Activated naive CD8-positive, alpha-beta T cell treated with anti-CD3 and anti-CD28 coated beads for 36 hours (primary cell): ENCODE data around the gene CACNA2D1. TPM values are rescaled to one million over a fixed set of nuclear protein-coding genes. Genes with fewer than 3 reads are reported as not detected.

Experiments
- DNase-seq: peaks from one replicate; pipeline ENCODE4 v3.0.0; 2021
- H3K27ac Mint-ChIP-seq: one replicate; pipeline ENCODE4 v1.8.0; 2022; ENCODE audit warnings: mild to moderate bottlenecking, moderate library complexity, mixed read lengths
- H3K27me3 Mint-ChIP-seq: one replicate; pipeline ENCODE4 v1.8.0; 2022; ENCODE audit warnings: mild to moderate bottlenecking, mixed read lengths
- H3K36me3 Mint-ChIP-seq: one replicate; pipeline ENCODE4 v1.8.0; 2021; ENCODE audit warnings: mild to moderate bottlenecking, mixed read lengths
- H3K4me1 Mint-ChIP-seq: one replicate; pipeline ENCODE4 v1.8.0; 2021; ENCODE audit warnings: mixed read lengths
- H3K4me3 Mint-ChIP-seq: one replicate; pipeline ENCODE4 v1.8.0; 2022; ENCODE audit warnings: mild to moderate bottlenecking, moderate library complexity, mixed read lengths
- H3K9me3 Mint-ChIP-seq: one replicate; pipeline ENCODE4 v1.8.0; 2022; ENCODE audit warnings: mixed read lengths
- total RNA-seq, 2 experiments: library from RNA; stranded (reverse); gene quantifications; one replicate each; pipeline ENCODE4 v1.2.3, GENCODE V29; 2021

CACNA2D1 gene
- total RNA-seq, 2 experiments from 2014 or later: not detected

DNA sequence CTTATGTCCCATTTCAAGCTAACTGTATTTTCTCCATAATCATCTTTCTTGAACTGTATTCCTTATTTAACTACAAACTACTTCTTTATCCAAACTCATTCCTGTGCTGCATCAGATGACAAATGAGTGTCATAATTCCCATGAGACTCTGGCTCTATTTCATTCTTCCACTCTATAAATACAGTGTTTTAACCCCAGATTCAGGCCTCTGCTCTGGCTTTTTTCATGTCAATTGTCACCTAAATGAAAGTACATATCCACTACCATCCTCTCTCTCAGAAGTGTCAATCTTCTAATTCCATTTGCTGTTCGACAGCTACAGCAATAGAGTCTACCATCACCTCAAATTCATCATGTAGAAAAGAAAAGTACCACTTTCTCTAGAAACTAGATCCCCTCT is 172.7 kb downstream of the CACNA2D1 start:
- no peak overlapping the region for H3K4me3 Mint-ChIP-seq

DNA sequence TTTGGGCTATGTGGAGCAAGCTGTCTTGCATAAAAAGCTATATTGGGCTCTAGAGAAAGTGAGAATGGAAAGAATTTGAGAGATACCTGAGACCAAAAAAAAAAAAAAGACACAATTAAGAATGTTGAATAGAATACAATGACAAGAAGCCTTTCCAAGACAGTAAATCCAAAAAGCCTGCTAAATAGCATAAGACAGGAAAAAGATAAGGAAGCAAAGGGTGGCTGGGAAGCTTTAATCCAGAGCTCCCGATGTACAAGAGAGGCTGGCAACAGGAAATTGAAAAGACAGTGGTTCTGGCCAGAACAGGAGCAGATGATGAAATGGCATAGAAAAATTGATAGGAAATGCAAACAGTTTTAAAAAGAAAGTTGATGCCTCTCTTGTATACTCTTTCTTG is 174.9 kb downstream of the CACNA2D1 start:
- no peak overlapping the region for H3K4me3 Mint-ChIP-seq
- H3K36me3 Mint-ChIP-seq: no peaks in the 10 kb centered on the region
- no peaks in the 10 kb centered on the region for H3K9me3 Mint-ChIP-seq
- no peak for DNase-seq
- H3K27me3 Mint-ChIP-seq: no peaks in the 10 kb centered on the region
- no peak overlapping the region for H3K27ac Mint-ChIP-seq
- no peaks in the 10 kb centered on the region for H3K4me1 Mint-ChIP-seq

More for the DNA sequence above, 172.7 kb downstream of the CACNA2D1 start:
- no peaks in the 10 kb centered on the region for H3K27me3 Mint-ChIP-seq
- H3K27ac Mint-ChIP-seq: no peak overlapping the region
- H3K9me3 Mint-ChIP-seq: no peaks in the 10 kb centered on the region
- no peaks in the 10 kb centered on the region for H3K4me1 Mint-ChIP-seq
- DNase-seq: no peak
- H3K36me3 Mint-ChIP-seq: no peaks in the 10 kb centered on the region

DNA sequence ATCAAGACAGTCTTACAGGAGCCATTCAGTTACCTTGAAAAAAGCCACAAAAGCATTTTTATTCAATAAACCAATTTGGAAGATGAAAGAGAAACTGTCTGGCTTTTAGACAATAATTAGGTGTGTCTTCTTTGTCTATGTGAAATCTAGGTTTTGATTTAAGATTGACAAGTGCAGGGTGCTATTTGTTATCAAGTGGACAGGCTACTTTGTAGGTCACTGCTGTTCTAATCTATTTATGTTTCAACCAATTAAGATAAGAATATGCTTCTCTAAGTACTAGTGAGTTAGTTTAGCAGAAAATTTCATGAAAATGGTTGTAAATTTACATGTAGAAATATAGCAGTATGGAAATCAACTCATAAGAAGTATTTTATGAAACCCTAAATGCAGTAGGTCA is 177.5 kb downstream of the CACNA2D1 start:
- H3K27me3 Mint-ChIP-seq: no peaks in the 10 kb centered on the region
- H3K4me1 Mint-ChIP-seq: no peaks in the 10 kb centered on the region
- H3K27ac Mint-ChIP-seq: no peak overlapping the region
- no peaks in the 10 kb centered on the region for H3K36me3 Mint-ChIP-seq
- no peaks in the 10 kb centered on the region for H3K9me3 Mint-ChIP-seq
- H3K4me3 Mint-ChIP-seq: no peak overlapping the region
- DNase-seq: no peak

DNA sequence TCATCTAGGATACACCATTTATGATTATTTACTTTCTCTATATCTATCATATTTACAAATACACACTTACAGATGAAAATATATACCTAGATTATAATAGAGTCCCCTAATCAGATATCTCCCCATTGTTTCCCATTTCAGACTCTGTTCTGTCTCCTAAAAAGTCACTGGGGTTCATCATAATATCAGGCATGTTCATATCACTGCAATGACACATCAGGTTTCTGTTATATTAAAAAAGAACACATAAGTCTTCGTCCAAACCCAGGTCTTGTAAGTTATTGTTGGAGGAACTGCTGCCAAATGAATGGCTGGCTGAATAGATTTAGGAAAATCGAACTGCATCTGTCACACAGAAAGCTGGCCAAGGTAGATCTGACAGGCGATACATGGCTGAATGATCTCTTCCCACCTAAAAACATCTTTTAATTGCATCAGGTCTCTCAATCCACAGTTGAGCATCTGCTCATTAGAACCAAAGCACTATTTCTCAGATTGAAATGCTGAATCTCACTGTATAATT is 178.7 kb downstream of the CACNA2D1 start:
- no peak overlapping the region for H3K27ac Mint-ChIP-seq
- no peaks in the 10 kb centered on the region for H3K9me3 Mint-ChIP-seq
- no peaks in the 10 kb centered on the region for H3K36me3 Mint-ChIP-seq
- H3K27me3 Mint-ChIP-seq: no peaks in the 10 kb centered on the region
- H3K4me3 Mint-ChIP-seq: no peak overlapping the region
- no peaks in the 10 kb centered on the region for H3K4me1 Mint-ChIP-seq
- DNase-seq: no peak

DNA sequence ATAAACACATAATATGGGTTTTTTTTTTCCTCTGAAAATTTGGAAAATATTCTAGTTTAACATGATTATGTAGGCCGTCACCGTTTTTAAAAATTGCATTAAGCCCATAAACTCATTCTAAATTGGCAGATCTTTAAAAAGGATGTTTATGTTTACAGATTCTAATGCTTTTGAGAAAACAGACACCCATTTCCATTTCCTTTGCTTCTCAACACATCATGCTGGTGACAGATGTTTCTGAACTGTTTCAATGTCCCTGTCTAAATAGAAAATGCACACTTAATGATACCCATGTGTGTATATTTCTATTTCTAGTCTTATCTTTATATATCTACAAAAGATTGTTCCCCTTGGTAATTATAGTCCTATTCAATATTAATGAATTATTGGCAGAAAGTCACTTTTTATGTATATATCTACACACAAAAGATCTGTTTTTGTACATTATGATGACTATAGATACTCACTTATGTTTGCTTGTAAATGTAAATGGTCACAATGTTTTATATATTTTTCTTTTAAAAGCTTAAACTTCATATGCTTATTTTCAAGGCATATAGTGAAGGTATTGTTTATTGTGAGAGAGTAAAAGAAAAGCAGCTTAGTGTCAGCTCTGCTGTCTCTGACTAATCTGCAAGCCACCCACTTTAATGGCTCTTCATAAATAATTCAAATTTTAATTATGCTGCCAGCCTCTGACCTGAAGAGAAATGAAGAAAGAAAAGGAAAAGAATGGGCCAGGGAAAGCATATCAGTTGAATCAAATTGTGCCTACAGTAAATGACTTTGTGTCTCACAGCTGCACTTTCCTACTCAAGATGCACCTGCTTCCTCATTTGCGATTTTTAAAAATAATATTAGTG is 179.4 kb downstream of the CACNA2D1 start:
- Mint-ChIP-seq H3K36me3 (no peaks in the 10 kb centered on the region), H3K9me3 (no peaks in the 10 kb centered on the region), H3K4me3 (no peak overlapping the region), H3K27me3 (no peaks in the 10 kb centered on the region), H3K27ac (no peak overlapping the region), H3K4me1 (no peaks in the 10 kb centered on the region)
- DNase-seq: no peak

DNA sequence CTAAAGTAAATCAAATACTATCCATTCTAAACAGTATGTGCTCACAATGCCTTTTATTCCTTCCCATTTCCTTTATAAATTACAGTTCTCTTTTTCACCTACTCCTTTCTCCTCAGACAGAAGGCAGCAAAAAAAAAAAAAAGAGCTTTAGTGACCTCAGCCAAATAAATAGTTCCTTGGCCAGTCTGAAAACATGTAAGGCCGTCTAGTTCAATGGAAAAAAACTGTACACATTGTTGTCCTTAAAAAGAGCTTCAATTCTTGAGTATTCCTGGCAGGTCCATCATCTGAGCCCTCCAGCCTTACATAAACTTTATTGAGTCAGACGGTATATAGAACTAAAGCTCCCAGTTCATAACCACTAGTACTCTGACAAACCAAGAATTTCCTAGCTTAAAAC is 185.4 kb downstream of the CACNA2D1 start:
- no peak for DNase-seq
- H3K36me3 Mint-ChIP-seq: no peaks in the 10 kb centered on the region
- H3K4me1 Mint-ChIP-seq: no peaks in the 10 kb centered on the region
- no peaks in the 10 kb centered on the region for H3K9me3 Mint-ChIP-seq
- no peak overlapping the region for H3K4me3 Mint-ChIP-seq
- H3K27me3 Mint-ChIP-seq: no peaks in the 10 kb centered on the region
- H3K27ac Mint-ChIP-seq: no peak overlapping the region

DNA sequence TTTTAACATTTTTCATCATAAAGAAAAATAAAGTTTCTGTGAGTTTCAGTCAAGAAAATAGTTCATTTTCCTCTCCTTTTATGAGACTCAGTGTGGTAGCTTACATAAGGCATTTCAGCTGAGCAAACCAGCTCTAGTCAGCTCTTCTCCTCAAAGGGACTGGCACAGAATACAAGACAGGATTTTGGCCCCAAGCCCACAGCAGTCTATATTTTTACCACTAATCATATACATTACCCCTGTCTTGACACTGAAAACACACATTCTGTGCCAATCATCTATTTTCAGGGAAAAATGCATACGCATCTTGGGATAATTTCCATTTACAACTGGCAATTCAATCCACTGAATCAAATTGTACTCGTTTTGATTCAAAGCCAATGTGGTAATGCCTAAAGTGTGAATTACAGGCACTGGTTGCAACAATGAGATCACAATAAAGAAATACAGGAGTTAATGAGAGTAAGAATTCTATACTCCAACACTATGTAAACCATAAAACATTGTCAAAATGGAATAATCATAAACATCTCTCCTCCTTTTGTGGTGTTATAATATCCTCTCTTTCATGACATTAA is 186.4 kb downstream of the CACNA2D1 start:
- Mint-ChIP-seq H3K27me3 (no peaks in the 10 kb centered on the region), H3K27ac (no peak overlapping the region), H3K4me3 (no peak overlapping the region), H3K4me1 (no peaks in the 10 kb centered on the region), H3K9me3 (no peaks in the 10 kb centered on the region), H3K36me3 (no peaks in the 10 kb centered on the region)
- no peak for DNase-seq

DNA sequence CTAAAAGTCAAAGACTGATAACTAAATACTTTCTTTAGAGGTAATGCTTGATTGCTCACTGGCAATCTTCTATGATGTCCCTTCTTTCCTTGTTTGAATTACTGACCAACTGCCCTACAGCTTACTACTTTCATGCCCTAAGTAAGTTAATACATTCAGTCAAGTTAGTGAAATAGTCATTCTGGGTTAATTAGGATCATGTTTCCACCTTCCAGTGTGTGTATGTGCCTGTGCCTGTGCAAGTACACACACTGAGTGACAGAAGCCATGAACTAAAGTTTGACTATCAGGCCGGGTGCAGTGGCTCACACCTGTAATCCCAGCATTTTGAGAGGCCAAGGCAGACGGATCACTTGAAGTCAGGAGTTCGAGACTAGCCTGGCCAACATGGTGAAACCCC is 187.9 kb downstream of the CACNA2D1 start:
- Mint-ChIP-seq H3K36me3 (no peaks in the 10 kb centered on the region), H3K9me3 (no peaks in the 10 kb centered on the region), H3K27me3 (no peaks in the 10 kb centered on the region), H3K27ac (no peak overlapping the region), H3K4me3 (no peak overlapping the region), H3K4me1 (no peaks in the 10 kb centered on the region)
- no peak for DNase-seq

DNA sequence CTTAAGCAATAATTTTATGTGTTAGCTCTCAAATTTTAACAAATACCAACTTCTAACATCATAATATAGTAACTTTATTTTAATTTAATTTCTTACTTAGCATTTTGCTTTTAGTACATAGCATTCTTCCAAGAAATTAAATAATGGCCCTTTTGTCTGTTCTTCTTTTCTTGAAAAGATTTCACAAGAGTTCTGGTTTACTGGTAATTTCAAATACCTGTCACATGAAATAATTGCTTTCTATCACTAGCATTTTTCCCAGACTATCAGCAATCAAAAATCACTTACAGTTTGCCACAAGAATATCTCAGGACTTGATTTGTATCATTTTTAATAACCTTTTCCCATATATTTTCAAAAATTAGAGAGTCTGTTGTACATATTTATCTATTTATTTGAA is 193.0 kb downstream of the CACNA2D1 start:
- Mint-ChIP-seq H3K36me3 (no peaks in the 10 kb centered on the region), H3K4me3 (no peak overlapping the region), H3K27ac (no peak overlapping the region)

DNA sequence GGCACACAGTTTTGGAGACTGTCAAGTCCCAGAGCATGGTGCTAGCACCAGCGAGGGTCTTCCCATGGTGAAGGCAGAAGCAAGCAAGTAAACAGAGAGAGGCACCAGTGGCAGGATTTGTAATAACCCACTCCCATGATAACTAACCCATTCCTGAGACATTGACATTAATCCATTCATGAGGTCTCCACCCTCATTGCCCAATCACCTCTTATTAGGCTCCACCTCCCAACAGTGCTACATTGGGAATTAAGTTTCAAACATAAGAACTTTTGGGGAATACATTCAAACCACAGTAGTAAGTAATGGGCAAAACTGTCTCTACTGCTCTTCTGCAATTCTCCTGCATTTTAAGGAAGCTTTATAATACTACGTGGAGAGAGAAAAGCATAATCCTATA is 193.6 kb downstream of the CACNA2D1 start:
- no peak for DNase-seq
- H3K27ac Mint-ChIP-seq: no peak overlapping the region
- H3K9me3 Mint-ChIP-seq: no peaks in the 10 kb centered on the region
- no peak overlapping the region for H3K4me3 Mint-ChIP-seq
- H3K36me3 Mint-ChIP-seq: no peaks in the 10 kb centered on the region
- no peaks in the 10 kb centered on the region for H3K27me3 Mint-ChIP-seq
- no peaks in the 10 kb centered on the region for H3K4me1 Mint-ChIP-seq

More for the DNA sequence above, 193.0 kb downstream of the CACNA2D1 start:
- Mint-ChIP-seq H3K27me3 (no peaks in the 10 kb centered on the region), H3K9me3 (no peaks in the 10 kb centered on the region), H3K4me1 (no peaks in the 10 kb centered on the region)
- DNase-seq: no peak

DNA sequence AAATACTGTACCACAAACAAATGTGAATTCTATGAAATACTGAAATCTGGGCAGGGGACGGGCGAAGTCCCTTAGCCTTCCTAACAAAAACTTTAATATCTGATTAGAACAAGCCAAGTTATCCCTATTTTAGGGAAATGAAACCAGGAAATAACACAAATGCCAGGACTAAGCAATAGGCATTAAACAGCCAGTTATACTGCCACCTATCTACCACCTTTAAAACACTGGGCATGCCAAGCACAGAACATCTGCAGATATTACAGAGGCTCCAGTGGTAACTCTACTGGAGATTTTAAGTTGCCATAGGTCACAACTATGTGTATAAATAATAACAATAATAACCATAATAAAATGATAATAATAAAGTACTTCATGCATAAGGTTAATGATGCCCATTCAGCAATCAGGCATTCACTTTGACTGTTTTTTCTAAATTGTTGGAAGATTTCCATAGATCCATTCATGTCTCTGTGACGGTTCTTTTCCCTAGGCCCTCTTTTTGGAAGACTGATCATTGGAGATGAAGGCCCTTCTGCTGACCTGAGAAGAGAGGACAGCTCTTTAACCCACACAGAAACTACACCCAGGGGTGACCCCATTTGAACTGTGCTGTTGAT is 195.7 kb downstream of the CACNA2D1 start:
- no peaks in the 10 kb centered on the region for H3K27me3 Mint-ChIP-seq
- no peak overlapping the region for H3K27ac Mint-ChIP-seq
- H3K9me3 Mint-ChIP-seq: no peaks in the 10 kb centered on the region
- H3K36me3 Mint-ChIP-seq: no peaks in the 10 kb centered on the region
- no peak for DNase-seq
- H3K4me3 Mint-ChIP-seq: no peak overlapping the region
- no peaks in the 10 kb centered on the region for H3K4me1 Mint-ChIP-seq

DNA sequence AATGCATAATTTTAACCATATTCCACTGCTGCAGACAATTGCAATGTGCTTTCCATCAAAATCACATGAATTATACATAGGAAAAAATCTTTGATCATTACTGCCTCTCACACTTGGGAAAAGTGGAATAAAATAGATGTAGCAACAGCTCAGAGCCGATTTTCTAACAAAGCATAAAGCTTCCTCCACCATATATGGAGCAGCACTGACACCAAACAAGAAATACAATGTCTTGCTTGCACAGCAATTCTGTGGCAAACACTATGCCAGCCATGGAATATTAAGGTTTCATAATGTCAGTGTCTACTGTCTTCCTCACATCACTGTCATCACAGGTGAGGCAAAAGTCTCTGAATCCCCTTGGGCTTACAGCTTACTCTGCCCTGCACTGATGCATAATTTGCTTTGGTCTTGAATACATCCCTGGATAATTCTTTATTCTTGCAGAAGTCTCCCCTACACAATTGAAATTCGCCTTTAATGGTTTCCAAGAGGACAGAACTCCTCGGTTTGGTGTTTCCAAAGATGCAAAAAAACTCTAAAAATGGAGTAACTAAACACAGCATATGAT is 198.5 kb downstream of the CACNA2D1 start:
- Mint-ChIP-seq H3K27me3 (no peaks in the 10 kb centered on the region), H3K36me3 (no peaks in the 10 kb centered on the region), H3K4me3 (no peak overlapping the region), H3K27ac (no peak overlapping the region), H3K4me1 (no peaks in the 10 kb centered on the region), H3K9me3 (no peaks in the 10 kb centered on the region)
- no peak for DNase-seq

DNA sequence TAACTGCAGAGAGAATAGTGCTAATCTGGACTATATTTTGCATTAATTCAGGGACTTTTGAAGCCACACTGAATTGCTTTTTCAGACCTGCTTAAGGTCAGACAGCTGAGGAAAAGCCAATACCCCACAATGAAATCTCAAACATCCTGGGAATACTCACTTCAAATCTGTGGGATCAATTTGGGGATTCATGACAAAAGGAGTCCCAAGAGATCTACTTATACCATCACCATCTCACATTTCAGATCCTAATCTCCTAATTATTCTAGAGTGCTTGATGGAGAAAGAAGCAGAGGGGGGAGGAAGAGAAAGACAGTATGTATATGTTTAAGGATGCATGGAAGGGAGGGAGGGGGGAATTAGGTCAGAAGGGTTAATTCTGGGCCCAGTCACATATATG is 202.2 kb downstream of the CACNA2D1 start:
- no peaks in the 10 kb centered on the region for H3K27me3 Mint-ChIP-seq
- no peak overlapping the region for H3K4me3 Mint-ChIP-seq
- DNase-seq: no peak
- H3K4me1 Mint-ChIP-seq: no peaks in the 10 kb centered on the region
- H3K36me3 Mint-ChIP-seq: no peaks in the 10 kb centered on the region
- no peaks in the 10 kb centered on the region for H3K9me3 Mint-ChIP-seq
- H3K27ac Mint-ChIP-seq: no peak overlapping the region

DNA sequence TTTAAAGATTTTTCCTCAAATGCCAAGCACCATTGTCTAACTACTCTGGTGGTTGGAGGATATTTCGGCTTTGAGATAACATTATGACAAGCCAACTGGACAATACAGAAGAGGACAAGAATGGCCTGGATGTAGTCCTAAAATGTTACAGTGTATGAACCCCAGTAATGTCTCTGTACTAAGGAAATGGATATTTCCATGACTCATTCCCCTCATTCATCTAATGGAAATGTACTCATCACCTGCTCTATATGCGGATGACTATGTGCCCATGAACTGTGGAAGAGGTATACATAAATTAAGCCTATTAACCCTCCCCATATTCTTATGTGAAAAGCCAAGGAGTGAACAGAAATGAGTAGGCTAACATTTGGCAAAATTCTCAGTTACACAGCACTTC is 207.9 kb downstream of the CACNA2D1 start:
- Mint-ChIP-seq H3K27ac (no peak overlapping the region), H3K9me3 (no peaks in the 10 kb centered on the region), H3K4me3 (no peak overlapping the region), H3K4me1 (no peaks in the 10 kb centered on the region), H3K36me3 (no peaks in the 10 kb centered on the region), H3K27me3 (peaks cover 7% of the 10 kb centered on the region)
- DNase-seq: no peak

DNA sequence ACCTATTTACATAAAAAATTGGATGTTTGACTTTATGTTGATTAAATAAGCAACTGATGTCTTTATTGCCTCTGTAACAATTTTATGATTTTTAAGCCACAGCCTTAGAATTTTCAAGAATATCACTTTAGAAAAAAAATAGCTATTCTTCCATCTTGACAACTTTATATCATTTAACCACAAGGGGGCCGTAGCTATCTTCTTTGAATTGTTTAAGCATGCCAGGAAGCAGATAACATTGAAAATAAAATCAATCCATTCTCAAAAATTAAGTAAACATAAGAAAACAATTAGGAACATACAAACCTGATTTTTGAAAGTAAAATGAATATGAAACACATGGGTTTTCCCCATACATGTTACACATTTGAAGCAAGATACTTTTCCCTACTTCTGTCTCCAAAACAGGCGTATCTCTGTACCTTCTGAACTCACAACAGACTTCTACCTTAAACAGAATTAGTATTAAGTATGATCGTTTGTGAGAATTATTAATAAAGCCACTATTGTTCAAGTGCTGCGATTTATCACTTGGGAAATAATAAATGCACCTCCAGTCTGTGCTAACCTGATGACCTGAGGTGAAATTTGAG is 209.0 kb downstream of the CACNA2D1 start:
- Mint-ChIP-seq H3K9me3 (no peaks in the 10 kb centered on the region), H3K36me3 (no peaks in the 10 kb centered on the region), H3K4me1 (no peaks in the 10 kb centered on the region), H3K27ac (no peak overlapping the region), H3K27me3 (peaks cover 7% of the 10 kb centered on the region), H3K4me3 (no peak overlapping the region)
- no peak for DNase-seq
